H1 (cell line): ENCODE measurements around the gene CUX1.

Source experiments
- CEBPB ChIP-seq: IDR thresholded peaks from 2 replicates; pipeline ENCODE4 v1.6.1; 2012; ENCODE audit warnings: low read depth, low read length
- CHD7 ChIP-seq: fragments of 300-600 bp; sonication (generic); IDR thresholded peaks from 2 replicates; pipeline ENCODE4 v1.7.1; 2012; ENCODE audit warnings: low read length, moderate library complexity, mild to moderate bottlenecking, inconsistent platforms; ENCODE audit not compliant: insufficient replicate concordance
- CTCF ChIP-seq, 3 experiments: IDR thresholded peaks; 1 replicate in 2 of 3; 2 replicates in 1 of 3; pipeline versions ENCODE4 v1.5.1 to v1.6.1; 2011; ENCODE audit warnings: low read length in 3 of 3, mild to moderate bottlenecking in 3 of 3, inconsistent platforms in 2 of 3, low read depth in 1 of 3, moderate library complexity in 1 of 3; ENCODE audit not compliant: insufficient read depth in 1 of 3; ENCODE audit errors: control extremely low read depth in 1 of 3
- EP300 ChIP-seq, 2 experiments: IDR thresholded peaks; 1 replicate in 1 of 2; 2 replicates in 1 of 2; pipeline ENCODE4 v1.6.1; 2011 to 2012; ENCODE audit warnings: low read depth in 2 of 2, low read length in 2 of 2, mild to moderate bottlenecking in 2 of 2, borderline replicate concordance in 1 of 2, inconsistent platforms in 1 of 2, moderate library complexity in 1 of 2
- SP1 ChIP-seq: IDR thresholded peaks from 2 replicates; pipeline ENCODE4 v1.6.1; 2011; ENCODE audit warnings: low read depth, low read length
- SRF ChIP-seq: IDR thresholded peaks from 2 replicates; pipeline ENCODE4 v1.6.1; 2011; ENCODE audit warnings: mild to moderate bottlenecking, low read depth, low read length, moderate library complexity
- ZNF274 ChIP-seq: IDR thresholded peaks from 2 replicates; pipeline ENCODE4 v1.7.0; 2012; ENCODE audit warnings: low read length, borderline replicate concordance; ENCODE audit errors: extremely low read depth

GRCh38 chr7:101865455-101865854 is 48.0 kb downstream of the CUX1 start:
- TF ChIP-seq CTCF (IDR thresholded peaks at IDR 0.05; ENCODE audit: control extremely low read depth in 1 of 3, insufficient read depth in 1 of 3, low read depth in 1 of 3, low read length in 3 of 3) (no peak), EP300 (IDR thresholded peaks at IDR 0.05; ENCODE audit: borderline replicate concordance in 1 of 2, low read depth in 2 of 2, low read length in 2 of 2) (no peak), SP1 (no peak), CEBPB (no peak), SRF (no peak), CHD7 (no peak), ZNF274 (no peak)
